HG02970 (cell line): ENCODE results near the gene PRMT2.

Experiments
- ATAC-seq: cut with Tn5 transposase; IDR thresholded peaks from one replicate; pipeline ENCODE4 v1.9.1; 2021; ENCODE audit warnings: mild to moderate bottlenecking, moderate library complexity, moderate number of reproducible peaks; ENCODE audit not compliant: unreplicated experiment, low FRiP score

PRMT2 gene

DNA sequence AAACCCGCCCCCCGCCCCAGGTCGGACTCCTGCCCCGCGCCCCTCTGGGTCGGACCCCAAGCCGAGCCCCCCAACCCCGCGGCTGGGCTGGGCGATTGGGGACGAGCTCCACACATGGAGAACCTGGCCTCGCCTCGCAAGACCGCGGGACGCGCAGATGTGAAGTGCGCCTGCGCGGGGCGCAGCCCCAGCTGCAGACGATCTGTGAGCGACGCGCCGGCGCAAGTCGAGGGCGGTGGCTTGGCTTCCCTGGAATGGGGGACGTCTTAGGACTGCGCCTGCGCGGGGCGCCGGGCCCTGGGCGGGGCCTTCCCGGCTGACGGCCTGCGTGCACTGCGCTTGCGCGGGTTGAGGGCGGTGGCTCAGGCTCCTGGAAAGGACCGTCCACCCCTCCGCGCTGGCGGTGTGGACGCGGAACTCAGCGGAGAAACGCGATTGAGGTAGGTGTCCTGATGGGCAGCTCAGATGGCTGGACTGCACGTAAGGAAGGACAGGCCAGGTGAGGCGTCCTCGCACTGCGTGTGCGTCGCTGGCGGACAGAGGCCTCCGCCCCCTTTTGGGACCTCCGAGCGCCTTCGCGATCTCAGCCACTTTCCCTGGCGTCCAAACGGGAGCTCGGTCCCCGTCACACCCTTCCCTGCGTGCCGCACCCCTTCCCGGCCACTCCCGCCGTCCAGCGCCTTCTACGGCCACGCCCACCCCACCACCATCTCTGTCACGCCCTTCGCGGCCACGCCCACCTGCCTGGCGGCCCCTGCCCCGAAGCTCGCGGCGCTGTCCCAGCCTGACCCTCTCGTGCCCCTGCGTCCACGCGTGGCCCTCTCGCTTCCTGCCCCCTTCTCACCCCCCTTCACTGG, at the start of gene PRMT2:
TSS of gene PRMT2 (plus strand) at position 351 of the 857 bp plus-strand sequence. CDS start 1,278 bp downstream, outside the sequence.
- peak; percentile 97 for ATAC-seq

DNA sequence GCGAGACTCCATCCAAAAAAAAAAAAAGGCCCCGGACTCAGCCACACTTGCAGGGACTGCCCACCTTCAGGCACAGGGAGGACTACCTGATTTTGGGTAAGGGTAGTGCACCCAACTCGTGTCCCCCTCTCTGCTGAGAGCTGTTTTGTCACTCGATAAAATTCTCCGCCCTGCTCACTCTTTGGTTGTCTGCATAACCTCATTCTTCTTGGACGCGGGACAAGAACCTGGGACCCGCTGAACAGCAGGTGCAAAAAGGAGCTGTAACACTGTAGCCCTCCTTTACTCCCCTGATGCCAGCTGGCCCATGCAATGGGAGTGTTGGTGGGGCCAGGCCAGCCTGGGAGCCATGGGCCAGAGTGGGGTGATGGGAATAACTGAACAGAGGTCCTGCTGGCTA, 41.2 kb upstream of the PRMT2 start:
- no peak for ATAC-seq

DNA sequence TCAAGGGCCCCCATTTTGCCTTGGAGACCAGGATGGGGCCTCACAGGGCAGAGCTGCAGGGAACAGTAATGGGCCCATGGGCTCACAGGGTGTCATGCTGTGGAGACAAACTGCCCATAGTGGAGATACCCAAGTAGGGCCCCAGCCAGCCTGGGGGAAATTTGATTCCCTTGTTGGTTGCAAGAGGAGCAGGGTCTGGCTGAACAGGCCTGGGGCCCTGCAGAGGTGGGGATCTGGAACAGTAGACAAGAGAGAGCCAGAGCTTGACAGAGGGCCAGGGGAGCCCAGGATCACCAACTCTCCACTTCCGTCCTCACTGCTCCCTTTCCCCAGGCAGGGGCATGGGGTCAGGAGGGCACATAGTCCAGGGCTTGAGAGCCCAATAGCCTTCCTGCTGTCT, 39.3 kb upstream of the PRMT2 start:
- ATAC-seq, result no peak

- ATAC-seq, result no peak
Observed at GRCh38 chr21:46597031-46597430, 38.4 kb upstream of the PRMT2 start.

DNA sequence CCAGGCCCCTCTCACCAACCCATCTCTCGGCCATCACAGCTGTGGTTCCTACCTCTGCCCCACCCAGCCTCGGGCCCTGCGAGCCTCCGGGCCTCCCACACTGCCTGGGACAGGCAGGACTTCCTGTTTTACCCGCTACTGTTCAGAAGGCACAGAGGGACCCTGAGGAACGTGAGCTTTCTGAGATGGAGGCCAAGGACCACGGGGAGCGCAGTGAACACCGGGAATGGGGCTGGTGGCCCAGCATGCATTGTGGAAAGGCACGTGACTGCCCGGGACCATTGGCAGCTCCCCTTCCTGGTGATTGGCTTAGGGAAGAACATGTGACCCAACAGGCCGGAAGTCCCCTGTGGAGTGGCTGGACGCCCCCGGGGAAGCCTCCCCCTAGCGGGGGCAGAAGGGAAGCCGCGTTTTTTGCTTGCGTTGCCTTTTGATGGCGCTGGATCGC, 37.6 kb upstream of the PRMT2 start:
- no peak for ATAC-seq

GRCh38 chr21:46598581-46599572, 36.6 kb upstream of the PRMT2 start:
- no peak for ATAC-seq

DNA sequence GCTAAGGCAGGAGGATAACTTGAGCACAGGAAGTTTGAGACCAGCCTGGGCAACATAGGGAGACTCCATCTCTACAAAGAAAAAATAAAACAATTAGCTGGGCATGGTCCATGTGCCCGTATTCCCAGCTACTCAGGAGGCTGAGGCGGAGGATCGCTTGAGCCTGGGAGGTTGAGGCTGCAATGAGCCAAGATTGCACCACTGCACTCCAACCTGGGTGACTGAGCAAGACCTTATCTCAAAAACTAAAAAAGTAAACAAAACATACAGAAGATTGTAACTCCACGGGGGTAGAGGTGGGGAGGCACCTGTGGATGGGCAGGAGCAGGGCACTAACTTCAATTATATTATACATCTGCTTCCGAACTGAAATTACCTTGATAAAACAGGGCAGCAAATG, 35.2 kb upstream of the PRMT2 start:
- no peak for ATAC-seq

- no peak for ATAC-seq
Observed at GRCh38 chr21:46600978-46601377, 34.5 kb upstream of the PRMT2 start.

GRCh38 chr21:46603228-46603627, 32.2 kb upstream of the PRMT2 start:
- no peak for ATAC-seq

DNA sequence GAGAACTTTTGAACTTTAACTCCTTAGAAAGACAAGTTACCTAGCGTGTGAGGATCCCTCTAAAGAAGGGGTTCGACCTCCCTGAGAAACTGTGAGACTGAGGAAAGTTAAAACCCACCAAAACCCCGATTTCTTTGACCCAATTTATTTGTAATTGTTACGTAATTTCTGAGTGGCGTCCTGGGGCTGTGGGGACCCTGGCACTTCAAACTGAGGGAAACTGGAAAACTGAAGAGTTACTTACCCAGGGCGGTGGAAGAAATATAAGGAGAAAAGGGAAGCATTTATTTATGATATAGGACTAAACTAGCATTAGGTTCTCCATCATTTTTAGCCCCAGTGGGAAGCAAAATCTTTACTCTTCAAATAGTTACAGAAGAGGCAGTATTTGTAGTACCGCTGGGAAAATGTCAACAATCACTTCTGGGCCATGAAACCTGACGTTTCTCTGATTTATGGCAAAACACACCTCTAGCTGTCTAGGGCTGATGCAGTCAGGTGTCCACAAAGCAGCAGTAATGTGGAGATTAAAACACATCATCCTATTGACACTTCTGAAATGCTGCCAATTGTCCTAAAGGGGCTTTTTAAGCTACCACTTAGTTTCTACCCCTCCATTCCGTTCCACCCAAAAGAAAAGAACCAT, 31.0 kb upstream of the PRMT2 start:
- no peak for ATAC-seq

- no peak for ATAC-seq
Observed at GRCh38 chr21:46604975-46605766, 30.3 kb upstream of the PRMT2 start, which contains the start of gene S100B. TSS of gene S100B (minus strand) at chr21:46605082. CDS start at chr21:46602415, 2,667 bp downstream.

- ATAC-seq, result no peak
Observed at GRCh38 chr21:46605767-46606426, 29.6 kb upstream of the PRMT2 start.

DNA sequence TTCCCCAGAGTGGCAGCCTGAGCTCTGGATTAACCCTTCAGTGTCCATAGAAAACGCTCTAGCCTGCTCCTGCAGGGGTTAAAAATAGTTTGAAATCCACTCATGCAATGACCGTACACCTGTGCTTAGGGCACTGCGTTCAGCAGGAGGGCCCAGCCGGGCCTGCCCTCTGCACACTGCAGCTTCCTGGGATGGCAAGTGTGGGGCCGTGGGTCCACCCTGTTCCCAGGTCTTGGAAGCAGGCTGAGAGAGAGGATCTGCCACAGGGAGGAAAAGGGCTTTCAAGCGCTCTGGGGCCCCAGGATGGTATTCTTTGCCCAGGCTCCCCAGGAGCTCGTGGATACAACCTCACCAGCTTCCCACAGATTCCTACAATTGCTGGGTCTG, 29.1 kb upstream of the PRMT2 start:
- no peak for ATAC-seq

DNA sequence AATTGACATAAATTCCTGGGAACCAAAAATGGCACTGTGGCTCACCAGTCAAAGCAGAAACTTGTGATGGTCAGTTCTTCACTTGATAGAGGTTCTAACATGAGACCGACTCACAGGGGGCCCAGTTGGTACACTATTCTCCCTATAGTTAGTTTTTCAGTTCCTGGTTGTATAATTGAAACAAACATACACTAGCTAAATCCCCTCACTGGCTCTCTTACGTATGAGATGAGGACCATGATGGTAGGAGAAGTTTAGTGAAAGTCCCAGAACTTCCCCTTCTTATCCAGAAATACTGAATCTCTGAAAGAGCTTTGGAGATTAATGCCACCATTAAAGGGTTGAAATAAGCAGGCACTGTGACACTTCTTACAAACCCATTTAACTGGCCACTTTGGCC, 27.8 kb upstream of the PRMT2 start:
- ATAC-seq, result no peak

DNA sequence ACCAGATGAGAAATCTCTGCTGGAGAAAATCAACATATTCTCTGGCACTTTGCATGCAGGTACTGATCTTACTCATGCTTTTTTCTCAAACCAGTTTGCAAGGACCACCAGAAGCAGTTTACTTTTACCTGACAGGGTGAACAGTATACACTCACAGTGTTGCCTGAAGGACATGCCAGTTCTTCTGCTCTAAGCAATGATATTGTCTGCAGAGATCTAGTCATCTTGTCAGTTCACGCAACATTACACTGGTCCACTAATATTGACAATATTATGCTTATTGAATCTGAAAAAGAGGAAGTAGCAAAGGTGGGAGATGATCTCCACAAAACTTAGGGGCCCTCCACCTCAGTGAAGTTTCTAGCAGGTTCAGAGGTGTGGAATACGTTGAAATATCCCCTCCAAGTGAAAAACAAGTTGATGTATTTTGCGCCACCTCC, 26.8 kb upstream of the PRMT2 start:
- no peak for ATAC-seq

GRCh38 chr21:46610018-46610701, 25.3 kb upstream of the PRMT2 start:
- ATAC-seq, result no peak

DNA sequence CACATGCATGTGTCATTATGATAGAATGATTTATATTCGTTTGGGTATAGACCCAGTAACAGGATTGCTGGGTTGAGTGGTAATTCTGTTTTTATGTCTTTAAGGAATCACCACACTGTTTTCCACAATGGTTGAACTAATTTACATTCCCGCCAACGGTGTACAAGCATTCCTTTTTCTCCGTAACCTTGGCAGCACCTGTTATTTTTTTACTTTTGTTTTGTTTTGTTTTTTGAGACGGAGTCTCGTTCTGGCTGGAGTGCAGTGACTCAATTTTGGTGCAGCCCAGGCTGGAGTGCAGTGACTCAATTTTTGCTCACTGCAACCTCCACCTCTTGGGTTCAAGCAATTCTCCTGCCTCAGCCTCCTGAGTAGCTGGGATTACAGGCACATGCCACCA, 22.1 kb upstream of the PRMT2 start:
- ATAC-seq, result no peak

GRCh38 chr21:46616050-46616449, 19.4 kb upstream of the PRMT2 start:
- no peak for ATAC-seq

DNA sequence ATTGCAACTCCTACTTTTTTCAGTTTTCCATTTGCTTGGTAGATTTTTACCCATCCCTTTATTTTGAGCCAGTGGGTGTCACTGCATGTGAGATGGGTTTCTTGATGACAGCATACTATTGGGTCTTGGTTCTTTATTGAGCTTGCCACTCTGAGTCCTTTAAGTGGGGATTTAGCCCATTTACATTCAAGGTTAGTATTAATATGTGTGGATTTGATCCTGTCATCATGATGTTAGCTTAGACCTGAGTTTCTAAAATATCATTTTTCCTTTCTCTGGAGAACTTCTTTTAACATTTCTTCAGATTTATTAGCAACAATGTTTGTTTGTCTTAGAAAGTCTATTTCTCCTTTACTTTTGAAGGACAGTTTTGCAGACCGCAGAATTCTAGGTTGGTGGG, 18.8 kb upstream of the PRMT2 start:
- ATAC-seq, result no peak
